Gastroesophageal sphincter (tissue), 4 donors: ENCODE data around the gene SCARB2. TPM values are rescaled to one million over a fixed set of nuclear protein-coding genes. Genes with fewer than 3 reads are reported as not detected.
A peak's percentile ranks its signal among the peaks of the same experiment; 100 is the strongest.

Experiments used
- ATAC-seq: fragments of 150-250 bp; one replicate; pipeline ENCODE4 v1.9.1; 2016; ENCODE audit warnings: mild to moderate bottlenecking, moderate library complexity
- H3K27ac ChIP-seq, 4 donors: fragments of 200-600 bp; sonication (generic) in 3 of 4; 1 replicate in 3 of 4; 2 replicates in 1 of 4; pipeline ENCODE4 v1.5.1; 2016 to 2019
- H3K27me3 ChIP-seq: fragments of 200-600 bp; sonication (generic); one replicate; pipeline ENCODE4 v1.5.1; 2019
- H3K36me3 ChIP-seq, 2 donors: fragments of 200-600 bp; sonication (generic); one replicate each; pipeline ENCODE4 v1.5.1; 2019; ENCODE audit warnings: control low read depth in 1 of 2
- H3K4me1 ChIP-seq, 3 donors: fragments of 200-600 bp; sonication (generic); 1 replicate in 2 of 3; 2 replicates in 1 of 3; pipeline ENCODE4 v1.5.1; 2016 to 2019; ENCODE audit warnings: control low read depth in 2 of 3
- H3K4me3 ChIP-seq, 2 donors: fragments of 200-600 bp; sonication (generic); one replicate each; pipeline ENCODE4 v1.5.1; 2019; ENCODE audit warnings: mild to moderate bottlenecking in 1 of 2, moderate library complexity in 1 of 2
- H3K9me3 ChIP-seq, 3 donors: fragments of 200-600 bp; sonication (generic); one replicate each; pipeline ENCODE4 v1.5.1; 2017 to 2019; ENCODE audit warnings: control low read depth in 2 of 3
- CTCF ChIP-seq, 4 experiments: fragments of 200-600 bp in 2 of 4; fragments of 450-650 bp in 2 of 4; sonication (generic) in 1 of 4; IDR thresholded peaks; one replicate each; pipeline ENCODE4 v1.5.1; 2017 to 2019; ENCODE audit warnings: antibody characterized with exemption in 4 of 4, mild to moderate bottlenecking in 2 of 4, moderate library complexity in 2 of 4
- EP300 ChIP-seq: sonication (generic); formaldehyde crosslinking; IDR thresholded peaks from one replicate; pipeline ENCODE4 v1.6.1; 2017; ENCODE audit warnings: antibody characterized with exemption, mild to moderate bottlenecking
- POLR2A ChIP-seq, 2 donors: fragments of 450-650 bp; IDR thresholded peaks; one replicate each; pipeline ENCODE4 v1.6.1; 2017; ENCODE audit warnings: antibody characterized with exemption in 2 of 2, mild to moderate bottlenecking in 2 of 2, moderate library complexity in 1 of 2
- POLR2AphosphoS5 ChIP-seq: sonication (generic); formaldehyde crosslinking; IDR thresholded peaks from one replicate; pipeline ENCODE4 v1.6.1; 2017; ENCODE audit warnings: antibody characterized with exemption
- WGBS, 2 donors: methylation state at CpG; one replicate each; pipeline ENCODE4 v1.1.5; 2018; ENCODE audit warnings: low coverage in 1 of 2; 5-methylcytosine and 5-hydroxymethylcytosine counted together
- total RNA-seq, 4 donors: library from RNA; depleted of rRNA; stranded (reverse); fragments of >200 nt; gene quantifications; one replicate each; pipeline ENCODE4 v1.1.0, GENCODE V29; 2016

Gene SCARB2
- total RNA-seq, 4 donors from 2014 or later: 121 to 169 (median 130) TPM

- H3K27ac ChIP-seq: peak overlapping the region in 3 of 4 donors; percentile 4 to 24 (median 15)
- H3K4me3 ChIP-seq: no peak overlapping the region
- TF ChIP-seq POLR2A (IDR thresholded peaks at IDR 0.05) (no peak), POLR2AphosphoS5 (no peak), EP300 (no peak), CTCF (IDR thresholded peaks at IDR 0.05) (no peak)
- ATAC-seq: no peak
- WGBS, 2 donors: 42 to 70% methylated on average over 3 to 4 of the region's 4 CpGs
- H3K4me1 ChIP-seq: peaks cover 44 to 99% (median 53%) of the 10 kb centered on the region in 3 donors
- no peaks in the 10 kb centered on the region for H3K9me3 ChIP-seq
- no peaks in the 10 kb centered on the region for H3K36me3 ChIP-seq
- H3K27me3 ChIP-seq: no peaks in the 10 kb centered on the region
These were observed 10.1 kb downstream of the SCARB2 start for GRCh38 chr4:76203541-76203940.

- Histone ChIP-seq H3K27me3 (no peaks in the 10 kb centered on the region), H3K4me3 (no peak overlapping the region), H3K36me3 (no peaks in the 10 kb centered on the region), H3K4me1 (peaks cover 38 to 99% (median 55%) of the 10 kb centered on the region in 3 donors), H3K9me3 (no peaks in the 10 kb centered on the region), H3K27ac (peak overlapping the region in 3 of 4 donors; percentile 13 to 71 (median 70))
- TF ChIP-seq EP300 (no peak), POLR2A (IDR thresholded peaks at IDR 0.05) (no peak), POLR2AphosphoS5 (no peak), CTCF (IDR thresholded peaks at IDR 0.05) (no peak)
- 70 to 82% methylated on average over 3 to 4 of the region's 4 CpGs for WGBS, 2 donors
- ATAC-seq: no peak
These were observed 12.3 kb downstream of the SCARB2 start for GRCh38 chr4:76201276-76201675.

GRCh38 chr4:76200771-76201231 lies 12.8 kb downstream of the SCARB2 start:
- H3K4me1 ChIP-seq: peaks cover 33 to 99% (median 50%) of the 10 kb centered on the region in 3 donors
- WGBS, 2 donors: 100% methylated on average over 2 to 4 of the region's 4 CpGs
- TF ChIP-seq POLR2A (IDR thresholded peaks at IDR 0.05): no peak
- TF ChIP-seq POLR2AphosphoS5: no peak
- no peak for TF ChIP-seq CTCF (IDR thresholded peaks at IDR 0.05)
- TF ChIP-seq EP300: no peak

GRCh38 chr4:76199664-76200211 lies 13.9 kb downstream of the SCARB2 start:
- Histone ChIP-seq H3K27ac (peak overlapping the region; percentile 37 to 76 (median 70)), H3K4me1 (peaks cover 29 to 100% (median 53%) of the 10 kb centered on the region in 3 donors), H3K9me3 (no peaks in the 10 kb centered on the region), H3K4me3 (peak overlapping the region in 1 of 2 donors; percentile 11), H3K27me3 (no peaks in the 10 kb centered on the region), H3K36me3 (peaks cover 0 to 11% of the 10 kb centered on the region in 2 donors)
- ATAC-seq: no peak
- TF ChIP-seq POLR2AphosphoS5: no peak
- TF ChIP-seq POLR2A (IDR thresholded peaks at IDR 0.05): no peak
- no peak for TF ChIP-seq CTCF (IDR thresholded peaks at IDR 0.05)
- TF ChIP-seq EP300: no peak
- 44 to 67% methylated on average over 3 to 9 of the region's 13 CpGs for WGBS, 2 donors

More at GRCh38 chr4:76200771-76201231, 12.8 kb downstream of the SCARB2 start:
- Histone ChIP-seq H3K9me3 (no peaks in the 10 kb centered on the region), H3K4me3 (no peak overlapping the region), H3K27me3 (no peaks in the 10 kb centered on the region), H3K36me3 (peaks cover 0 to under 1% of the 10 kb centered on the region in 2 donors), H3K27ac (peak overlapping the region in 3 of 4 donors; percentile 70 to 76 (median 71))
- no peak for ATAC-seq
